CD14-positive monocyte (primary cell): ENCODE results near the gene SAMHD1. TPM values are rescaled to one million over a fixed set of nuclear protein-coding genes. Genes with fewer than 3 reads are reported as not detected.
A peak's percentile ranks its signal among the peaks of the same experiment; 100 is the strongest.

Experiments used
- DNase-seq, 3 donors: peaks; one replicate each; pipeline ENCODE4 v3.0.0-alpha.2; 2011 to 2022
- H2AFZ ChIP-seq: 2 replicates; pipeline ENCODE4 v1.6.0; 2012; ENCODE audit warnings: mild to moderate bottlenecking, low read depth, low read length, inconsistent platforms; ENCODE audit not compliant: insufficient read depth, poor library complexity, severe bottlenecking
- H3K27ac ChIP-seq, 2 donors: 1 replicate in 1 of 2; 2 replicates in 1 of 2; pipeline ENCODE4 v1.5.1; 2012 to 2013; ENCODE audit warnings: low read length in 2 of 2, control low read depth in 1 of 2, inconsistent platforms in 1 of 2, low read depth in 1 of 2, mild to moderate bottlenecking in 1 of 2
- H3K27me3 ChIP-seq, 2 donors: one replicate each; pipeline versions ENCODE4 v1.6.0 to v1.6.1; 2011 to 2013; ENCODE audit warnings: low read length in 2 of 2; ENCODE audit not compliant: control insufficient read depth in 2 of 2, insufficient read depth in 2 of 2
- H3K36me3 ChIP-seq, 2 donors: replicated peaks in 1 of 2; 1 replicate in 1 of 2; 2 replicates in 1 of 2; pipeline versions ENCODE4 v1.5.1 to v1.6.1; 2012 to 2013; ENCODE audit warnings: low read length in 2 of 2, control low read depth in 1 of 2, inconsistent platforms in 1 of 2, mild to moderate bottlenecking in 1 of 2; ENCODE audit not compliant: insufficient read depth in 2 of 2, control insufficient read depth in 1 of 2
- H3K4me1 ChIP-seq, 2 donors: 1 replicate in 1 of 2; 2 replicates in 1 of 2; pipeline versions ENCODE4 v1.5.1 to v1.6.1; 2012 to 2013; ENCODE audit warnings: low read length in 2 of 2, control low read depth in 1 of 2, inconsistent platforms in 1 of 2, mild to moderate bottlenecking in 1 of 2, moderate library complexity in 1 of 2; ENCODE audit not compliant: insufficient read depth in 2 of 2, control insufficient read depth in 1 of 2
- H3K4me2 ChIP-seq: replicated peaks from 2 replicates; pipeline ENCODE3; 2012; ENCODE audit warnings: low read length, moderate library complexity, mild to moderate bottlenecking; ENCODE audit not compliant: poor library complexity, severe bottlenecking; ENCODE audit errors: extremely low read depth
- H3K4me3 ChIP-seq, 3 experiments: fragments of 200-600 bp in 1 of 3; sonication (generic) in 1 of 3; replicated peaks in 1 of 3; 1 replicate in 2 of 3; 2 replicates in 1 of 3; pipeline ENCODE4 v1.5.1; 2011 to 2013; ENCODE audit warnings: low read length in 3 of 3, mild to moderate bottlenecking in 3 of 3, control low read depth in 2 of 3, low read depth in 2 of 3, inconsistent platforms in 1 of 3, moderate library complexity in 1 of 3
- H3K79me2 ChIP-seq: 2 replicates; pipeline ENCODE4 v1.6.0; 2012; ENCODE audit warnings: mild to moderate bottlenecking, control low read depth, inconsistent platforms, low read length, moderate library complexity; ENCODE audit not compliant: insufficient read depth
- H3K9ac ChIP-seq: 2 replicates; pipeline ENCODE4 v1.6.0; 2017; ENCODE audit warnings: low read length, mild to moderate bottlenecking; ENCODE audit not compliant: insufficient read depth, poor library complexity, severe bottlenecking
- H3K9me3 ChIP-seq, 2 donors: replicated peaks in 1 of 2; 1 replicate in 1 of 2; 2 replicates in 1 of 2; pipeline versions ENCODE4 v1.5.1 to v1.6.1; 2012 to 2013; ENCODE audit warnings: low read length in 2 of 2, control low read depth in 1 of 2; ENCODE audit not compliant: control insufficient read depth in 1 of 2, insufficient read depth in 1 of 2
- H4K20me1 ChIP-seq: 2 replicates; pipeline ENCODE4 v1.6.0; 2012; ENCODE audit warnings: mild to moderate bottlenecking, low read length, control low read depth, moderate library complexity; ENCODE audit not compliant: insufficient read depth
- H3K27ac Mint-ChIP-seq, 7 donors: one replicate each; pipeline ENCODE4 v1.8.0; 2020; ENCODE audit warnings: mild to moderate bottlenecking in 7 of 7, mixed read lengths in 7 of 7, moderate library complexity in 6 of 7, inconsistent platforms in 2 of 7
- H3K27me3 Mint-ChIP-seq, 3 donors: one replicate each; pipeline ENCODE4 v1.8.0; 2021 to 2022; ENCODE audit warnings: low read depth in 3 of 3, mild to moderate bottlenecking in 3 of 3, mixed read lengths in 3 of 3, moderate library complexity in 3 of 3, inconsistent platforms in 1 of 3
- H3K36me3 Mint-ChIP-seq, 2 donors: one replicate each; pipeline ENCODE4 v1.8.0; 2020; ENCODE audit warnings: mixed read lengths in 2 of 2, inconsistent platforms in 1 of 2, mild to moderate bottlenecking in 1 of 2
- H3K4me1 Mint-ChIP-seq: one replicate; pipeline ENCODE4 v1.8.0; 2020; ENCODE audit warnings: mild to moderate bottlenecking, mixed read lengths
- H3K4me3 Mint-ChIP-seq, 2 donors: one replicate each; pipeline ENCODE4 v1.8.0; 2020; ENCODE audit warnings: mild to moderate bottlenecking in 2 of 2, mixed read lengths in 2 of 2, moderate library complexity in 1 of 2
- H3K9me3 Mint-ChIP-seq, 7 donors: one replicate each; pipeline ENCODE4 v1.8.0; 2020 to 2022; ENCODE audit warnings: mixed read lengths in 7 of 7, mild to moderate bottlenecking in 6 of 7, moderate library complexity in 6 of 7, inconsistent platforms in 2 of 7
- WGBS: methylation state at CpG from one replicate; pipeline ENCODE4 v1.1.5; 2013; ENCODE audit warnings: missing lambda C conversion rate; ENCODE audit not compliant: insufficient coverage; 5-methylcytosine and 5-hydroxymethylcytosine counted together
- intact Hi-C, 2 donors: fragments of 100-400 bp; cut with micrococcal nuclease; formaldehyde crosslinking; loops; one replicate each; pipeline versions ENCODE4 v1.15.0 to v1.15.1; 2023
- polyA plus RNA-seq, 3 donors: library from polyadenylated mRNA; depleted of rRNA in 1 of 3; unstranded in 2 of 3; stranded (reverse) in 1 of 3; fragments of 300-500 nt in 2 of 3; fragments of >200 nt in 1 of 3; fragmentation: Illumina TruSeq in 2 of 3; gene quantifications; 1 replicate in 2 of 3; 2 replicates in 1 of 3; pipeline ENCODE4 v1.2.3, GENCODE V29; 2012 to 2021
- TF ChIP-seq, protein P1 (sequence below): fragments of 200-600 bp; IDR thresholded peaks from one replicate; pipeline ENCODE4 v1.8.0; 2022; ENCODE audit warnings: antibody characterized with exemption, mild to moderate bottlenecking

The SAMHD1 gene
- polyA plus RNA-seq, 3 donors, result 232 to 796 (median 590) TPM

DNA sequence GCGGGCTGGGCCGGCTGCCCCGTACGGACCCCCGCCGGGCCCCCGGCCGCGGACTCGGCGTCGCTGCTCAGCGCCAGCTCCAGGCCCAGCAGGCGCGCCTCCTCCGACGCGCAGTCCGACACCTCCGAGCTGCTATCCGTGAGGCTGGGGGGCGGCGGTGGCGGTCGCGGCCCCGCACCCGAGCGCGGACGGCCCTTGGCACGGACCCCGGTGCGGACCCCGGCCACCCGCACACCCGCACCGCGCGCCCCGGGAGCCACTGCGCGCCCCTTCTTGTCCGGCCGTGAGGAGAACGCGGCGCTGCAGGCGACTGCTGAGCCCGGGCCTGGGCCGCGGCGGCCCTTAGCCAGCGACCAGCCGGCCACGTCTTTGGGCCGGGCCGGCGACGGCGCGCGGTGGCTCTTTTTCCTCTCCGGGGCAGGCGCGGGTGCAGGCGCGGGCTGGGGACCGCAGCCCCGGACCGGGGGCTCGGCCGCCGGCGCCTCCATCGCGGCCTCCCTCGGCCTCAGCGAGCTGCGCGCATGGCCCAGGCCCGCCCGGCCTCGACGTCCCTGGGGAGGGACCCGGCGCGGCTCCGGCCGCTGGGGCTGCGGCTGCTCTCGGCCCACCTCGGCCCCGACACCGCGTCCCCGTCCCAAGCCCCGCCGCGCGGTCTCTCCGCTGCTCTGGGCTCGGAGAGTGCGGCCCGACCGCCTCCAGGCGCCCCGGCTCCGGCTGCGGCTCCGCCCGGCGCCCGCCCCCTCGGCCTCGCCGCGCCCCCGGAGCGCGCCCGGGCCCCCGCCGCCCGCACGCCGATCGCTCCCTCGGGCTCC, 88.4 kb downstream of the SAMHD1 start:
- H3K9ac ChIP-seq, result peak overlapping the region; percentile 60
- H3K9me3 ChIP-seq, result no peaks in the 10 kb centered on the region
- peaks cover 0 to 17% of the 10 kb centered on the region in 2 donors for H3K27me3 ChIP-seq

More for the DNA sequence above, 88.4 kb downstream of the SAMHD1 start:
- under 1% methylated on average over 129 of the region's 129 CpGs for WGBS
- intact Hi-C loops, result loop anchor here (2.0 to 10.0 kb wide), 4 partner anchors 26 to 248 kb away; partner anchors contain the start of gene DSN1 (in 1 of the 2)
- Histone ChIP-seq H2AFZ (peak overlapping the region; percentile 50), H3K79me2 (peaks cover 18% of the 10 kb centered on the region), H3K4me2 (peak overlapping the region; percentile 70), H4K20me1 (peaks cover 37% of the 10 kb centered on the region), H3K27ac (no peak overlapping the region), H3K36me3 (no peaks in the 10 kb centered on the region), H3K4me1 (peaks cover 48 to 61% of the 10 kb centered on the region in 2 donors), H3K4me3 (peak overlapping the region in 2 of 3 experiments; percentile 11 to 71)
- H3K27me3 Mint-ChIP-seq, result peaks cover 17 to 30% (median 24%) of the 10 kb centered on the region in 3 donors
- peak overlapping the region in 1 of 2 donors; percentile 6 for H3K4me3 Mint-ChIP-seq
- peaks cover 12 to 20% of the 10 kb centered on the region in 2 donors for H3K36me3 Mint-ChIP-seq
- H3K27ac Mint-ChIP-seq, result no peak overlapping the region
- no peak for DNase-seq
- peaks cover 0 to 2% (median 0%) of the 10 kb centered on the region in 7 donors for H3K9me3 Mint-ChIP-seq
- TF ChIP-seq, protein P1, sequence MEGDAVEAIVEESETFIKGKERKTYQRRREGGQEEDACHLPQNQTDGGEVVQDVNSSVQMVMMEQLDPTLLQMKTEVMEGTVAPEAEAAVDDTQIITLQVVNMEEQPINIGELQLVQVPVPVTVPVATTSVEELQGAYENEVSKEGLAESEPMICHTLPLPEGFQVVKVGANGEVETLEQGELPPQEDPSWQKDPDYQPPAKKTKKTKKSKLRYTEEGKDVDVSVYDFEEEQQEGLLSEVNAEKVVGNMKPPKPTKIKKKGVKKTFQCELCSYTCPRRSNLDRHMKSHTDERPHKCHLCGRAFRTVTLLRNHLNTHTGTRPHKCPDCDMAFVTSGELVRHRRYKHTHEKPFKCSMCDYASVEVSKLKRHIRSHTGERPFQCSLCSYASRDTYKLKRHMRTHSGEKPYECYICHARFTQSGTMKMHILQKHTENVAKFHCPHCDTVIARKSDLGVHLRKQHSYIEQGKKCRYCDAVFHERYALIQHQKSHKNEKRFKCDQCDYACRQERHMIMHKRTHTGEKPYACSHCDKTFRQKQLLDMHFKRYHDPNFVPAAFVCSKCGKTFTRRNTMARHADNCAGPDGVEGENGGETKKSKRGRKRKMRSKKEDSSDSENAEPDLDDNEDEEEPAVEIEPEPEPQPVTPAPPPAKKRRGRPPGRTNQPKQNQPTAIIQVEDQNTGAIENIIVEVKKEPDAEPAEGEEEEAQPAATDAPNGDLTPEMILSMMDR, result no peak
- peaks cover 68% of the 10 kb centered on the region for H3K4me1 Mint-ChIP-seq
